Endothelial cell of umbilical vein (primary cell): Measurements from ENCODE around the gene TCF25. TPM values are rescaled to one million over a fixed set of nuclear protein-coding genes. Genes with fewer than 3 reads are reported as not detected.

ENCODE experiments used
- BruUV-seq: library from RNA; stranded (reverse); fragments of 400-500 nt; replicated peaks from 2 replicates; lab custom pipeline; 2021; lab: Mats Ljungman, UMichigan
- CTCF ChIA-PET: fragments of 300-600, 350-600 bp; sonication (Branson Sonifier 250); formaldehyde crosslinking; loops from one replicate; lab custom pipeline; 2021; ENCODE audit warnings: antibody characterized with exemption, inconsistent platforms; lab: Charles Lee
- POLR2A ChIA-PET: fragments of 300-600, 350-600 bp; sonication (Branson Sonifier 250); formaldehyde crosslinking; loops from one replicate; lab custom pipeline; 2021; ENCODE audit warnings: antibody characterized with exemption, inconsistent platforms; lab: Charles Lee
- DNase-seq: peaks from one replicate; pipeline ENCODE4 v3.0.0-alpha.2; 2011; ENCODE audit warnings: low read depth, low spot score
- FAIRE-seq: peaks from 2 replicates; lab custom pipeline; 2011; peaks lifted over from hg19 to GRCh38; lab: Jason Lieb, UNC
- H2AFZ ChIP-seq: 2 replicates; pipeline ENCODE4 v1.6.0; 2012; ENCODE audit warnings: low read depth, low read length, control low read depth, inconsistent platforms
- H3K27ac ChIP-seq: 2 replicates; pipeline ENCODE4 v1.5.1; 2011; ENCODE audit warnings: low read depth, mild to moderate bottlenecking, control low read depth, low read length, moderate library complexity; ENCODE audit not compliant: insufficient read depth
- H3K27me3 ChIP-seq, 2 experiments: 2 replicates each; pipeline versions ENCODE4 v1.6.0 to v1.6.1; 2011; ENCODE audit warnings: low read length in 2 of 2, mixed read lengths in 1 of 2; ENCODE audit not compliant: control insufficient read depth in 2 of 2, insufficient read depth in 2 of 2
- H3K36me3 ChIP-seq, 2 experiments: 2 replicates in 1 of 2; 3 replicates in 1 of 2; pipeline ENCODE4 v1.5.1; 2011; ENCODE audit warnings: low read length in 2 of 2, mild to moderate bottlenecking in 1 of 2, moderate library complexity in 1 of 2; ENCODE audit not compliant: control insufficient read depth in 2 of 2, insufficient read depth in 2 of 2; ENCODE audit errors: extremely low read depth in 1 of 2
- H3K4me1 ChIP-seq: 3 replicates; pipeline ENCODE4 v1.5.1; 2011; ENCODE audit warnings: mild to moderate bottlenecking, low read length; ENCODE audit not compliant: control insufficient read depth, insufficient read depth; ENCODE audit errors: extremely low read depth
- H3K4me2 ChIP-seq: 2 replicates; pipeline ENCODE4 v1.6.1; 2011; ENCODE audit warnings: low read length, control low read depth, mixed read lengths; ENCODE audit not compliant: insufficient read depth
- H3K4me3 ChIP-seq, 3 experiments: fragments of 200-600 bp in 1 of 3; sonication (generic), shearing (Covaris generic) in 1 of 3; replicated peaks in 1 of 3; 2 replicates each; pipeline ENCODE4 v1.5.1; 2011 to 2016; ENCODE audit warnings: control low read depth in 3 of 3, low read length in 3 of 3, mild to moderate bottlenecking in 2 of 3, inconsistent platforms in 1 of 3, low read depth in 1 of 3, moderate library complexity in 1 of 3; ENCODE audit not compliant: insufficient read depth in 1 of 3
- H3K79me2 ChIP-seq: 2 replicates; pipeline ENCODE4 v1.6.0; 2012; ENCODE audit warnings: low read length, inconsistent platforms; ENCODE audit not compliant: control insufficient read depth, insufficient read depth
- H3K9ac ChIP-seq: replicated peaks from 2 replicates; pipeline ENCODE3; 2011; ENCODE audit warnings: low read length, control low read depth; ENCODE audit not compliant: insufficient read depth; ENCODE audit errors: extremely low read depth
- H3K9me1 ChIP-seq: replicated peaks from 3 replicates; pipeline ENCODE4 v1.6.0; 2011; ENCODE audit warnings: mild to moderate bottlenecking, low read length; ENCODE audit not compliant: control insufficient read depth, insufficient read depth; ENCODE audit errors: extremely low read depth
- H3K9me3 ChIP-seq: replicated peaks from 2 replicates; pipeline ENCODE4 v1.5.1; 2012; ENCODE audit warnings: low read length, inconsistent platforms; ENCODE audit not compliant: control insufficient read depth, insufficient read depth
- H4K20me1 ChIP-seq: replicated peaks from 2 replicates; pipeline ENCODE3; 2011; ENCODE audit warnings: mild to moderate bottlenecking, low read length; ENCODE audit not compliant: control insufficient read depth, insufficient read depth; ENCODE audit errors: extremely low read depth
- EZH2 ChIP-seq: IDR thresholded peaks from 2 replicates; pipeline ENCODE4 v1.6.1; 2012; ENCODE audit warnings: borderline replicate concordance, low read depth, mild to moderate bottlenecking, moderate library complexity, low read length, inconsistent platforms; ENCODE audit not compliant: severe bottlenecking
- FOS ChIP-seq: IDR thresholded peaks from 2 replicates; pipeline ENCODE4 v1.6.1; 2011; ENCODE audit warnings: mild to moderate bottlenecking, low read length, moderate library complexity, borderline replicate concordance; ENCODE audit not compliant: insufficient read depth
- GATA2 ChIP-seq: IDR thresholded peaks from 2 replicates; pipeline ENCODE4 v1.7.0; 2011; ENCODE audit warnings: low read depth, mild to moderate bottlenecking, moderate library complexity, mixed read lengths, low read length; ENCODE audit not compliant: insufficient read length, insufficient read depth
- JUN ChIP-seq: IDR thresholded peaks from 2 replicates; pipeline ENCODE4 v1.6.1; 2011; ENCODE audit warnings: borderline replicate concordance, low read depth; ENCODE audit not compliant: insufficient read length, insufficient read depth
- MYC ChIP-seq: IDR thresholded peaks from one replicate; pipeline ENCODE4 v1.6.1; 2011; ENCODE audit warnings: mild to moderate bottlenecking, low read depth, low read length
- POLR2A ChIP-seq: IDR thresholded peaks from 2 replicates; pipeline ENCODE4 v1.6.1; 2012; ENCODE audit warnings: low read depth, mild to moderate bottlenecking, control low read depth, low read length
- POLR2AphosphoS5 ChIP-seq: IDR thresholded peaks from 2 replicates; pipeline ENCODE4 v1.6.1; 2012; ENCODE audit warnings: low read depth, mild to moderate bottlenecking, control low read depth, low read length, moderate library complexity; ENCODE audit not compliant: insufficient read depth
- dilution Hi-C: fragments of 300-500 bp; cut with MboI; formaldehyde crosslinking; loops from one replicate; pipeline ENCODE4 v1.15.0; 2019; ENCODE audit warnings: low sequenced_read_pairs; ENCODE audit not compliant: extremely low pct_ligation_motif_present
- intact Hi-C: fragments of 100-400 bp; cut with micrococcal nuclease; formaldehyde crosslinking; loops from one replicate; pipeline ENCODE4 v1.10.0; 2022
- polyA plus RNA-seq, 4 experiments: library from polyadenylated mRNA; depleted of rRNA in 3 of 4; stranded (reverse) in 3 of 4; unstranded in 1 of 4; fragments of >200 nt; gene quantifications; 2 replicates each; pipeline versions ENCODE4 v1.2.1 to v1.2.3, GENCODE V29; 2011 to 2012; ENCODE audit warnings: missing spikeins in 1 of 4
- total RNA-seq: library from RNA; stranded (reverse); gene quantifications from 2 replicates; pipeline ENCODE4 v1.2.3, GENCODE V29; 2021
- TF ChIP-seq, protein P1 (sequence below): IDR thresholded peaks from 2 replicates; pipeline ENCODE4 v1.6.1; 2011; ENCODE audit not compliant: insufficient read depth, insufficient read length
- TF ChIP-seq, protein P2 (sequence below), 2 donors: IDR thresholded peaks; 1 replicate in 1 of 2; 2 replicates in 1 of 2; pipeline ENCODE4 v1.5.1; 2011; ENCODE audit warnings: low read length in 2 of 2, mild to moderate bottlenecking in 2 of 2, moderate library complexity in 2 of 2, control low read depth in 1 of 2, inconsistent platforms in 1 of 2, low read depth in 1 of 2; ENCODE audit not compliant: insufficient read depth in 1 of 2; ENCODE audit errors: extremely low read depth in 1 of 2

The TCF25 gene
- total and polyA plus RNA-seq, 2 donors (not counting 3 experiments of a cell fraction or from before 2014, with no cell fraction given) = 193 to 234 TPM

DNA sequence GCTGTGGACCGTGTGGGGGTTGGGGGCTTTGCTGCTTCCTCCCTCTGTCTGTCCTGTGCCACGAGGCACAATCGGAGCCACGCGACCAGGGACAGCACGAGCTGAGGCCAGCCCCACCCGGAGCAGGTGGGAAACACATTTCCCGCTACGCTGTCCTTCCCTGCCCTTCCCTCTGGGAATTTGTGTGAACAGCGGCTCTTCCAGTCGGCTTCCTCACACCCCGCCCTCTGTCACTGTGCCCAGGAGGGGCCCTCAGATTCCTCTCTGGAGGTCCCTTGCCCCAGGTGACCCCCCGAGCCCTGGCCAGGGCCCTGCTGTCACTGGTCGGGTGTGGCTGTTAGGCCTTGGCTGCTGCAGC is 25.5 kb upstream of the TCF25 start:
- DNase-seq = no peak
- no peak overlapping the region for H2AFZ ChIP-seq
- ChIA-PET CTCF (interaction anchor here (1.5 kb wide), 1 partner anchor 13 kb away, joined by 6 read pairs; no protein-coding TSS in a partner anchor), POLR2A (no interaction called here)
- no peaks in the 10 kb centered on the region for H3K27me3 ChIP-seq
- H3K9ac ChIP-seq = no peak overlapping the region
- no peak overlapping the region for H3K27ac ChIP-seq
- no peaks in the 10 kb centered on the region for H3K4me1 ChIP-seq
- H3K9me3 ChIP-seq = no peaks in the 10 kb centered on the region
- H3K79me2 ChIP-seq = no peaks in the 10 kb centered on the region
- no peak overlapping the region for H3K4me2 ChIP-seq
- no TSS peak for BruUV-seq
- no peak for TF ChIP-seq POLR2AphosphoS5
- TF ChIP-seq POLR2A = no peak
- TF ChIP-seq JUN = no peak
- TF ChIP-seq MYC = no peak
- TF ChIP-seq EZH2 = no peak
- TF ChIP-seq, protein P1, sequence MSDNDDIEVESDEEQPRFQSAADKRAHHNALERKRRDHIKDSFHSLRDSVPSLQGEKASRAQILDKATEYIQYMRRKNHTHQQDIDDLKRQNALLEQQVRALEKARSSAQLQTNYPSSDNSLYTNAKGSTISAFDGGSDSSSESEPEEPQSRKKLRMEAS = no peak
- TF ChIP-seq FOS = no peak
- TF ChIP-seq GATA2 = no peak
- TF ChIP-seq, protein P2, sequence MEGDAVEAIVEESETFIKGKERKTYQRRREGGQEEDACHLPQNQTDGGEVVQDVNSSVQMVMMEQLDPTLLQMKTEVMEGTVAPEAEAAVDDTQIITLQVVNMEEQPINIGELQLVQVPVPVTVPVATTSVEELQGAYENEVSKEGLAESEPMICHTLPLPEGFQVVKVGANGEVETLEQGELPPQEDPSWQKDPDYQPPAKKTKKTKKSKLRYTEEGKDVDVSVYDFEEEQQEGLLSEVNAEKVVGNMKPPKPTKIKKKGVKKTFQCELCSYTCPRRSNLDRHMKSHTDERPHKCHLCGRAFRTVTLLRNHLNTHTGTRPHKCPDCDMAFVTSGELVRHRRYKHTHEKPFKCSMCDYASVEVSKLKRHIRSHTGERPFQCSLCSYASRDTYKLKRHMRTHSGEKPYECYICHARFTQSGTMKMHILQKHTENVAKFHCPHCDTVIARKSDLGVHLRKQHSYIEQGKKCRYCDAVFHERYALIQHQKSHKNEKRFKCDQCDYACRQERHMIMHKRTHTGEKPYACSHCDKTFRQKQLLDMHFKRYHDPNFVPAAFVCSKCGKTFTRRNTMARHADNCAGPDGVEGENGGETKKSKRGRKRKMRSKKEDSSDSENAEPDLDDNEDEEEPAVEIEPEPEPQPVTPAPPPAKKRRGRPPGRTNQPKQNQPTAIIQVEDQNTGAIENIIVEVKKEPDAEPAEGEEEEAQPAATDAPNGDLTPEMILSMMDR (IDR thresholded peaks at IDR 0.05; ENCODE audit: extremely low read depth in 1 of 2, insufficient read depth in 1 of 2, low read depth in 1 of 2, low read length in 2 of 2) = no peak
- dilution Hi-C loops (no loop called here), intact Hi-C loops (no loop called here)
- no peaks in the 10 kb centered on the region for H3K9me1 ChIP-seq
- FAIRE-seq = no peak
- no peaks in the 10 kb centered on the region for H4K20me1 ChIP-seq
- no peak overlapping the region for H3K4me3 ChIP-seq
- H3K36me3 ChIP-seq = no peaks in the 10 kb centered on the region
